DMS79 (cell line): Measurements from ENCODE around the gene COA1.
"Not testable (repeated sequence)": the region's sequence is repeated elsewhere in the genome, so short reads cannot be mapped to it uniquely, and the experiment has no call there.

Source experiments
- DNase-seq: peaks from one replicate; lab custom pipeline; 2025; lab: John Stamatoyannopoulos, UW

COA1 gene

GRCh38 chr7:43628431-43628830 lies 100.9 kb downstream of the COA1 start:
- no peak for DNase-seq

GRCh38 chr7:43627798-43628197 lies 101.5 kb downstream of the COA1 start:
- DNase-seq: not testable (repeated sequence)

DNA sequence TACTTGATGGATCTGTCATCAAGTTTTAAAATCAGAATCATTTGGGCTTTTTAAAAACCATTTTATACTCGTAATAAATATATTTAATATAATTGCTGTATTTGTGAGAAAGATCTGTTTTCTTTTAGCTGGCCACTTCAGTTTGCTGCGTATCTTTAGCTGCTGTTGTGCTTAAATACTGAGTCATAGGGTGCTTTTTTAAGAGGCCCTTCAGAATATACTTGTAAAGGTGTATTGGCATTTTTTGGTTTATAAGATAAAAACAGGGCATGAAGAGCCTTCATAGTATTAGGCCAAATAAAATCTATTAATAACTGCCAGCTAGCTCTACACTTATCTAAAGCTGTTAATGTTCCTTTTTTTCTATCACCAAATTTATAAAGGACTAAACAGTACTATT lies 102.6 kb downstream of the COA1 start:
- no peak for DNase-seq

GRCh38 chr7:43625980-43626379 lies 103.3 kb downstream of the COA1 start:
- DNase-seq: no peak

DNA sequence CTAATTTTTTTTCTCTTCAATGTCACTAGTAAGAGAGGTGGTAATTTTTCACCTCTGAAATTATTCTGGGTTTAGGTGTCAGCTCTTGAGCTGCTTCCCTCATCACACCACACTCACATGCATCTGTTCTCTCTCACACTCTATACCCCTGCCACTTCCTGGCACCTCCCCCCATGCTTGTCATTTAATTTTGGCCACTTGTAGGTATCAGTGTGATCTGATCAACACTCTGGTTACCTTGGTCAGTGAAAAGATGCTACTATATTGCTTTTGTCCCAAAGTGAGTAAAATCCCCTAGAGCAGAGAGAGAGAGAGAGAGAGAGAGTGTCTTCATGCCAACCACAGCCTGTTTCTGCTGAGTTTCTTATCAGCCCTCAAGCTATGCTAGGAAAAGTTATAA lies 103.9 kb downstream of the COA1 start:
- no peak for DNase-seq

DNA sequence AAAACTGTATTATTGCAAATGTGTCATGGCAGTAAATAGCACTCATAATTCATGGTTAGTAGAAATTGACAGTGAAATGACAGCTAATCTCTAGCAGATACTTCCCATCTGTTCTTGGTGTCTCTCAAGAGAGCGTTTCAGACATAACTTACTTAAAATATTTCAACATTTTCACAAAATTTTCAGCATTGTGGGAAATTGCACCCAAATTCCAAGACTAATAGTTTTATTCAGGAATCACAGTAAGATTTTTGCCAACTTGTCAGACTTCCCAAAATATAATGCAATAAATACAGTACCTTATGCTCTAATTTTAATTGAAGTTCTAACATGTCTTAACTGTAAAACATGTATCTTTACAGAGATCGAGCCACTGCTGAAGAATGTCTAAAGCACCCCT lies 105.2 kb downstream of the COA1 start:
- no peak for DNase-seq

DNA sequence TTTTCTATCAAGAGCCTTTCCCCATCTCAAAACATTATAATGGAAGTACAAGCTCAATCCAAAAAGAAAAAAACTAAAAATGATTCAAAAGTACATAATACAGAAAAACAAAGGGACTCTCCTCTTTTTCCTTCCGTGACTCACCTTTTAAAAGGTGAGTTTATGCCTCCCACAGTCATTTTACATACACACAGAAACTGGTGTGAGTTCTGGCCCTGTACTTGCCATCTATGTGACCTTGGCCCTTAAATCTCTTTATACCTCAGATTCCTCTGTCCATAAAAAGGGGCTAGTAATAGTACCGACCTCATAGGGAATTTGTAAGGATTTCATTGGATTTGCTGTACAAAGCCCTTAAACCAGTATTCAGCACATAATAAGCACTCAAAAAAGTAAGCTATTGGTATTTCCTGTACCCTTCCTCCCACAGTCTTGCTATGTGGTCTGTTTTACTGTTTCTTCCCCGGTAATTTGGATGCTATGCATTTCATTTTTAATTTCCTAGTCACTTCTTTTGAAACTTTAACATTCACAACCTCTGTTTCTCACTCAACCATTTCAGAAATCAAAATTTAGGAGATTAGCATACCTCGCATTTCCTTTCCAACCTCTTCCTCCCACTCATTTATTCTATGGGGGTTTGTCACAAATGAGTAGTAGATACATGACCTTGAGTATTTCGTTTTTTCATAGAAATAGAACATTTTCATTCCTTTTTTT lies 107.4 kb downstream of the COA1 start:
- DNase-seq: no peak

- no peak for DNase-seq
Observed at GRCh38 chr7:43619213-43620012, 109.9 kb downstream of the COA1 start.

DNA sequence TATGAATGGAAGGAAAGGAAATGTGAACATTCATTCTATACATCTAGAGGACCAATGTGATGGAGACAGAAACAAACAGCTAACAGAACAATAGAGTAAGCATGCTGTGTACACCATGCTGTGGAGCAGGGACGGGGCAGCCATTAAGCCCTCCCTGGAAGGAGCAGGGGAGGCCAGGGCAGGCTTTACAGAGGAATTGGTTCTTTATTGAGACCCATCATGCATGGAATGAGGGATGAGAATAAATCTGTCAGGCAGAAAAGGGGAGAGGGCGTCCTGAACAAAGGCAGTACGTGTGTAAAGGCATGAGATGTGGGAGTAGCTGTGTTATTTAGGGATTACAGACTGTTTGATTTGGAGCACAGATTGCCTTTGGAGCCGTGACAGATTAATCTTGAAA lies 111.2 kb downstream of the COA1 start:
- DNase-seq: no peak

GRCh38 chr7:43616977-43617376 lies 112.3 kb downstream of the COA1 start:
- no peak for DNase-seq

- DNase-seq: no peak
Observed at GRCh38 chr7:43615558-43616145, 113.7 kb downstream of the COA1 start.

DNA sequence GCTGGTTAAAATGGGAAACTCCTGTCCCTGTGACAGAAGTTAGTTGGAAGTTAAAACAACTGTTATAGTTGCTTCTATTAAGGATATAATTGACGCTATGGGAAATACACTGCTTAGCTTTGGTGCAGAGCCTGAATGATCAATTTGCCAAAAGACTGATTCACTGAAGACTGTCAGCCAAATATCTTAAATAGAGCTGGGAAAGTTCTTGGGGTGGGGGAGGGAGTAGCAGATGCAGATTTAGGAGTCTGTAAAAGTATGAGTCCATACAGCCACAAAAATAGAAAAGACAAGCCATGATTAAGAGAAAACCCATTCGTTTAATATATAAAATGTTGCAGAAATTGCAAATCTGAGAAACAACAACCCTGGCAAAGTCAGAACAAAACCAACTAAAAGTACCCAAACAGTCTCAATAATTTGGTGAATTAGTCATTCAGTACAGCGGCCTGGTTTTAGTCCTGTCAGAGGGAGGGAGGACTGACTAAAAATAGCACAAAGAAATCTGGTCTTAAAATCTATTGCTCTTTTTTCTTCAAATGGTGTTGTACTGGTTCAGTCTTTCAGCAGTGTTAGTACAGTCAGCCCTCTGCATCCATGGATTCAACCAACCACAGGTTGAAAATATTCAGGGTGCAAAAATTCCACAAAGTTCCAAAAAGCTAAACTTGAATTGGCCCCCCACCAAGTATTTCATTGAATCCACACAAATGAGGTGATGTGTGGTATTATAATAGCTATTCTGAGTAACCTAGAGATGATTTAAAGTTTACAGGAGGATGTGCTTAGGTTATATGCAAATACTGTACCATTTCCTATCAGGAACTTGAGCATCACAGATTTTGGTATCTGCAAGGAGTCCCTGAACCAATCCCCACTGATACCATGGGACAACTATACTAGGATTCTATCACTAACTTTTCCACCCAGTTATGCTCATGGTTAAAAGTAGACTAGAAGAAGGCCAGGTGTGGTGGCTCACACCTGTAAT lies 116.4 kb downstream of the COA1 start:
- DNase-seq: no peak

GRCh38 chr7:43612128-43612527 lies 117.2 kb downstream of the COA1 start:
- no peak for DNase-seq

DNA sequence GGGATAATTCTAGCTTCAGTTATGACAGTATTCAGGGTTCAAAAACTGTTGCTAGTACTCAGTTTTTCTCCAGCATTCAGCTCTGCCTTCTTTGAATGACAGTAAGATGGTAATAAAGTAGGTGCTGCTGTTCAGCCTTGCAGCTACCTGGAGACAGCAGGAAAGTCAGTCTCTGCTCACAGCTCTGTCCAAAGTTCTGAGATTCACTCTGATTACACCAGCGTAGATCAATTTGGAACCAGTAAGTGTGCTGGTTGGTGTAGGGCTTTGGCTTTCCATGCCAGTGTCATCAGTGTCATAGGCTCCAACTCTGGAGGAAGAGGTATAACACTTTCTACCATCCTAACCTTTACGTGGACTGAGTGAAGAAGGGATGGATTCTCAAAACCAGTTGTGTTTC lies 120.2 kb downstream of the COA1 start:
- no peak for DNase-seq

- DNase-seq: no peak
Observed at GRCh38 chr7:43604251-43604650, 125.1 kb downstream of the COA1 start.

DNA sequence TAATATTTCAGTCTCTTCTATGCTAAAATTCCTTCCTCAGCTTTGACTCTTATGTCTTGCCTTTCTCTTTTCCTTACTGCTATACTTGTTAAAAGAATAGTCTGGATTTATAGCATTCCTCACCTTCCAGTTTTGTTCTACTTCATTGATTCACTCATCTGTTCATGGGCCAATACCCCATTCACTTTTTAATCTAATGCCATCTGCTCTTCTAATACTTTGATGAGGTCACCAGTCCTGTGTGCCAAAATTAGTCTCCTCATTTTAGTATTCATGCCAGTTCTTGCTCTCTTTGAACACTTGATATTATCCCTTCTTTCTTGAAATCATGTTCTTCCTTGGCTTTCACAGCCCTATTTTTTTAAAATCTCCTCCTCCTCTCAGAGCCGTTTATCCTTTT lies 127.1 kb downstream of the COA1 start:
- no peak for DNase-seq

- DNase-seq: no peak
Observed at GRCh38 chr7:43600056-43600455, 129.3 kb downstream of the COA1 start.

DNA sequence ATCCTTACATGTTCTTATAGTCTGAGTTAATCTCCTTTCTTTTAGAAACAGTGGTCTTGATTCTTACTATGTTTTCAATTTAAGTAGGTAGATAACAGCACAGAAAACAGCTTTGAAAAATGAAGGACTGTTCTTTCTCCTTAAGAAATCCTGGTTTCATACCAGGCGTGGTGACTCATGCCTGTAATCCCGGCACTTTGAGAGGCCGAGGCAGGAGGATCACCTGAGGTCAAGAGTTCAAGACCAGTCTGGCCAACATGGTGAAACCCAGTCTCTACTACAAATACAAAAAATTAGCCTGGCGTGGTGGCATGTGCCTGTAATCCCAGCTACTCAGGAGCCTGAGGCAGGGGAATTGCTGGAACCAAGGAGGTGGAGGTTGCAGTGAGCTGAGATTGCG lies 132.9 kb downstream of the COA1 start:
- DNase-seq: not testable (repeated sequence)

DNA sequence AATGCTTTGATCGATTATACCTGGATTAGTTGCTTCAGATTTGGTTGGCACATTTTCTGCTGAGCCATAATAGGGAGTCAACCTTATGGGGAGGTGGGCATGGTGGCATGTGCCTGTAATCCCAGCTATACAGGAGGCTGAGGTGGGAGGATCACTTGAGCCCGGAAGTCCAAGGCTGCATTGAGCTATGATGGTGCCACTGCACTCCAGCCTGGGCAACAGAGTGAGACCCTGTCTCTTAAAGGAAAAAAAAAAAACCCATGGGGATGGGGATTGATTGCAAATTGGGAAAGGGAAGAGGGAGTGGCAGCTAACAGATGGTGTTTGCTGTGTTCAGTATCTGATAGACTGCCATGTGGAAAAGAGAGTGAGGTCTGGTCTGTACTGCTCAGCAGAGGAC lies 135.3 kb downstream of the COA1 start:
- DNase-seq: no peak

DNA sequence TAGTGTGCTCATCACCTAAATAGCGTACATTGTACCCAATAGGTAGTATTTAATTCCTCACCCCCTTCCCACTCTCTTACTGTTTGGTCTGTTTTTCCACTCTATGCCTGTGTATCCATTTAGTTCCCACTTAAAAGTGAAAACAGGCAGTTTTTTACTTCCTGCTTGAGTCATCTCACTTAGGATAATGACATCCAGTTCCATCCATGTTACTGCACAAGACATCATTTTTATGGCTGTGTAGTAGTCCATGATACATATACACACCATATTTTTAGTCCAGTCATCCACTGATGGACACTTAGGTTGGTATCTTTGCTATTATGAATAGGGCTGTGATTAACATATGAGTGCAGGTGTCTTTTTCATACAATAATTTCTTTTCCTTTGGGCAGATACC lies 136.3 kb downstream of the COA1 start:
- no peak for DNase-seq

DNA sequence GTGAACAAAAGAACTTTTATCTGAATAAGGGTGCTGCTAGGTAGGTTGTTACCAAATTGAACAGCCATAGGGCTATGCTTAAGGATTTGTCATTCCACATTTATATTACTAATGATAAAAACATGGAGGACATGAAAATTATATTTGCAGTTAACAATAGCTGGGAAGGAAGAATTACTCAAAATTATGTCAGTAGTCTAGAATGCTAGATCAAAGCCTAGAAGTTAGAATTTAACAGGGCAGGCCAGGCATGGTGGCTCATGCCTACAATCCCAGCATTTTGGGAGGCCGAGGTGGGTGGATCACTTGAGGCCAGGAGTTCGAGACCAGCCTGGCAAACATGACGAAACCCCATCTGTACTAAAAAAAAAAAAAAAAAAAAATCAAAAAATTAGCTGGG lies 137.0 kb downstream of the COA1 start:
- no peak for DNase-seq

DNA sequence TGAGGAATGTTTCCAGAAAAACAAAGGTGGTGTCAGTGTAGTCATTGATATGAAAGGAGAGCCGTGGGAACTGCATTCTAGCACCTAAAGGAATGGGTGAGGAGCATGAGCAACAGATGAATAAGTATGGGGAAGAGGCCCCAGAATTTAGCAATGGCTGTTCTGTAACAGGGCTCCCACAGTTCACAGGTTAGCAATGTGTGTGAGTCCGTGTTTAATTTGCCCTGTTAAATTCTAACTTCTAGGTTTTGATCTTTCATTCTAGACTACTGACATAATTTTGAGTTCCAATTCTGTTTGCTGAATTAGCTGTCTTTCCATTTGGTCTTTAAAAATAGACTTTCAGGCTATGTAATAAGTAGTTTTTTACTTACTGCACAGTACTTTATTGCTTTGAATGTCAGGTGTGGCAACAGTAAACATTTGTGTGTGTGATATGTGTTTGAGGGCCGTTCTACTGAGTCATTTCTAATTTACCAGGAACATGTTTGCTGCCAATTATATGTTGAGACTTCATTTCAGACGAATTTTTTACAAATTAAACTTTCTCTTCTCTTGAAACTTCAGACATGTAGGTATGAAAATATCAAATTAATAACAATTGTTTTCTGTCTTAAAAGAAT lies 137.7 kb downstream of the COA1 start:
- DNase-seq: no peak
